ENCODE data around the gene CABYR.
A peak's percentile ranks its signal among the peaks of the same experiment; 100 is the strongest.

CABYR gene, protein sequence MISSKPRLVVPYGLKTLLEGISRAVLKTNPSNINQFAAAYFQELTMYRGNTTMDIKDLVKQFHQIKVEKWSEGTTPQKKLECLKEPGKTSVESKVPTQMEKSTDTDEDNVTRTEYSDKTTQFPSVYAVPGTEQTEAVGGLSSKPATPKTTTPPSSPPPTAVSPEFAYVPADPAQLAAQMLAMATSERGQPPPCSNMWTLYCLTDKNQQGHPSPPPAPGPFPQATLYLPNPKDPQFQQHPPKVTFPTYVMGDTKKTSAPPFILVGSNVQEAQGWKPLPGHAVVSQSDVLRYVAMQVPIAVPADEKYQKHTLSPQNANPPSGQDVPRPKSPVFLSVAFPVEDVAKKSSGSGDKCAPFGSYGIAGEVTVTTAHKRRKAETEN

DNA sequence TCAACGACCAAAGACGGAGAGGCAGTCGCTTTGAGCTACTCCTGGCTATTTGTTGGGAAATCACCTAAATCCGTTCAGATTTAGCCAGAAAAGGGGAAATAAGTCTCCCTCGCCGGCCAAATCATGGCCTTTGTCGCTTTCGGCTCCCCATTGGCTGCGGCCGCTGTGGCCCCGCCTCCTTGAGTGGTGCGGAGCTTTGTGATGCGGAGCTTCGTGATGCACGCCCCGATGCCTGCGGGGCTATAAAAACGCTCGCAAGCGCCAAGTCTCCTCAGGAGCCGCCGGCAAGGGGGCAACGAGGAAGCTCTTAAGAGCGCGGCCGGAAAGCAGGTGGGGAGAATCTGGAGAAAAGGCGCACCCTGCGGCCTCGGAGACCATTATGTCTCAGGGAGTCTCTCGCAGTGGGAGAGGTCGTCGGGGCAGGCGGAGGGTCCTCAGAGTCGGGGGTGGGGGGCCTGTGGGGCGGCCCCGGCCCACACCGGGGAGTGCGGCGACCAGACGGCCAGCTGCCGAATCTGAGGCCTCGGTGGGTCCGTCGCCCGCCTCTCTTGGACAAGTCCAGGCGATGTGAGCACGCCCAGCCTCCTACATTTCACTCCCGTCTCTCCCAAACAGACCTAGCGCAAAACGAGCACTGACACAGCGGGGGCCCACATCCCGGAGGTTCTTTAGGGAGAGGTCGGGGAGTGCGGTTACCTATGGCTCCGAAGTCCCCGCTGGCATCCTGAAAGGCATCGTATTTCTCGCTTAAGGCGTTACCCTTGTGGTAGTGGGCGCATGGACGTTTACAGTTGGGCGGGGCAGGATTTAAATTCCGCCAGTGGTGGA, at the start of gene CABYR:
Gene CABYR (plus strand): TSS at position 274 of the 828 bp plus-strand sequence. CDS start 4,053 bp downstream, outside the sequence.
- TF ChIP-seq, protein P1, sequence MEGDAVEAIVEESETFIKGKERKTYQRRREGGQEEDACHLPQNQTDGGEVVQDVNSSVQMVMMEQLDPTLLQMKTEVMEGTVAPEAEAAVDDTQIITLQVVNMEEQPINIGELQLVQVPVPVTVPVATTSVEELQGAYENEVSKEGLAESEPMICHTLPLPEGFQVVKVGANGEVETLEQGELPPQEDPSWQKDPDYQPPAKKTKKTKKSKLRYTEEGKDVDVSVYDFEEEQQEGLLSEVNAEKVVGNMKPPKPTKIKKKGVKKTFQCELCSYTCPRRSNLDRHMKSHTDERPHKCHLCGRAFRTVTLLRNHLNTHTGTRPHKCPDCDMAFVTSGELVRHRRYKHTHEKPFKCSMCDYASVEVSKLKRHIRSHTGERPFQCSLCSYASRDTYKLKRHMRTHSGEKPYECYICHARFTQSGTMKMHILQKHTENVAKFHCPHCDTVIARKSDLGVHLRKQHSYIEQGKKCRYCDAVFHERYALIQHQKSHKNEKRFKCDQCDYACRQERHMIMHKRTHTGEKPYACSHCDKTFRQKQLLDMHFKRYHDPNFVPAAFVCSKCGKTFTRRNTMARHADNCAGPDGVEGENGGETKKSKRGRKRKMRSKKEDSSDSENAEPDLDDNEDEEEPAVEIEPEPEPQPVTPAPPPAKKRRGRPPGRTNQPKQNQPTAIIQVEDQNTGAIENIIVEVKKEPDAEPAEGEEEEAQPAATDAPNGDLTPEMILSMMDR (IDR thresholded peaks at IDR 0.05; ENCODE audit: borderline replicate concordance, control extremely low read depth, extremely low read depth, insufficient read depth, missing control alignments): no peak
- peak; percentile 83 for DNase-seq (ENCODE audit: low spot score)
- in situ Hi-C loops (cut with MboI; ENCODE audit: low sequenced_read_pairs, unreplicated experiment): no loop called here

GRCh38 chr18:24089076-24089475, 49.8 kb upstream of the CABYR start:
- TF ChIP-seq, protein P1 (IDR thresholded peaks at IDR 0.05; ENCODE audit: borderline replicate concordance, control extremely low read depth, extremely low read depth, insufficient read depth, missing control alignments): no peak
- in situ Hi-C loops (cut with MboI; ENCODE audit: low sequenced_read_pairs, unreplicated experiment): loop anchor here (25.0 kb wide), 1 partner anchor 98 kb away; no protein-coding TSS in a partner anchor
- DNase-seq (ENCODE audit: low spot score): no peak

DNA sequence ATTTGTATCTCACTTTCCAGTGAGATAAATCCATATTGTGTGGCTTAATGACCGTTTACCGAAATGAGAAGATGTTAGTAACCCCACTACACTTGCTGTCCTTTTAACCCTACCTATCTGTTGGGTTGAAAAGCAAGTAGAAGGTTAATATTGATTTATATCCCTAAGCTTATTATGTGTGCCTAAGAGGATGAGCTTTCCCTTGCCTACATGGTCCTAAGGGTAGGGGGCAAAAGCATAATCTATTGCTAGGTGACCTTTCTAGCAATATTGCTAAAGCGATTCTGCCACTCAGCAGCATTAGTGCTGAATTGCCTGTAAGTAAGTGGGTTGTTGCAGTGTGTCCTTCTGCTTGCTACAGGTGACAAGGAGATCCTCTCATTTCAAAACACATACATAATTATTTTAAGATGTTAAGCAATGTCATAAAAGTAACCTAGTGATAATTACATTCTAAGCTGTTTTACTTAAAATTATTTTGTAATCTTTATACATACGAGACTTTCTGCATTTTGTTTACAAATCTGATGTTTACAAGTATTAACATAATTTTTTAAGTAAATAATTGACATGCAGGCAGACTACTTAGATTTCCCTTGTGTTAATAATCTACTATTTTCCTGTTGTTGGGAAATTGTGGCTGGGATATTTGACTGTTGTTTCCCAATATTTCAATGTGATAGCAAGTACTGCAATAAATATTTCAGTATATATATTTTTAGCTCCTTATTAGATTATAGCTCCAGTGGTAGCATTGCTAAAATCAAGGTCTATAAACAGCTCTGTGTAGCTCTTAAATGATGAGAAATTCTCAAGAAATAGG, 49.1 kb upstream of the CABYR start:
- in situ Hi-C loops (cut with MboI; ENCODE audit: low sequenced_read_pairs, unreplicated experiment): loop anchor here (25.0 kb wide), 1 partner anchor 98 kb away; no protein-coding TSS in a partner anchor
- TF ChIP-seq, protein P1 (IDR thresholded peaks at IDR 0.05; ENCODE audit: borderline replicate concordance, control extremely low read depth, extremely low read depth, insufficient read depth, missing control alignments): no peak
- no peak for DNase-seq (ENCODE audit: low spot score)

DNA sequence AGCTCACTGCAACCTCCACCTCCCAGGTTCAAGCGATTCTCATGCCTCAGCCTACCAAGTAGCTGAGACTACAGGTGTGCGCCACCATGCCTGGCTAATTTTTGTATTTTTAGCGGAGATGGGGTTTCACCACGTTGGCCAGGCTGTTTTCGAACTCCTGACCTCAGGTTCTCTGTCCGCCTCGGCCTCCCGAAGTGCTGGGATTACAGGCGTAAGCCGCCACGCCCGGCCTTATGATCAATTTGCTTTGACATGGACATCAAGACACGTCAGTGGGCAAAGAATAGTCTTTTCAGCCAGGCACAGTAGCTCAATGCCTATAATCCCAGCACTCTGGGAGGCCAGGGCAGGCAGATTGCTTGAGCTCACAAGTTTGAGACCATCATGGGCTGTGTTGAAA, 48.0 kb upstream of the CABYR start:
- DNase-seq (ENCODE audit: low spot score): no peak
- in situ Hi-C loops (cut with MboI; ENCODE audit: low sequenced_read_pairs, unreplicated experiment): loop anchor here (25.0 kb wide), 1 partner anchor 96 kb away; no protein-coding TSS in a partner anchor
- TF ChIP-seq, protein P1 (IDR thresholded peaks at IDR 0.05; ENCODE audit: borderline replicate concordance, control extremely low read depth, extremely low read depth, insufficient read depth, missing control alignments): no peak

DNA sequence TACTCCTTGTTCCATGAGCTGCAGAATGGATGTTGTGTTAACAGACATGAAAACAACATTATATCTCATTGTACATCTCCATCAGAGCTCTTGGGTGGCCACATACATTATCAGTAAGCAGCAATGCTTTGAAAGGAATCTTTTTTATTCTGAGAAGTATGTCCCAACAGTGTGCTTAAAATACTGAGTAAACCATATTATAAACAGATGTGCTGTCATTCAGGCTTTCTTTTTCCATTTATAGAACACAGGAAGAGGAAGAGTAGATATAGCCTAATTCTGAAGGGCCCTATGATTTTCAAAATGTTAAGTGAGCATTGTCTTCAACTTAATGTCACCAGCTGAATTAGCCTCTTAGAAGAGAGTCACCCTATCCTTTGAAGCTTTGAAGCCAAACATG, 44.3 kb upstream of the CABYR start:
- no peak for DNase-seq (ENCODE audit: low spot score)
- in situ Hi-C loops (cut with MboI; ENCODE audit: low sequenced_read_pairs, unreplicated experiment): loop anchor here (25.0 kb wide), 1 partner anchor 93 kb away; no protein-coding TSS in a partner anchor

More for the DNA sequence above, 44.3 kb upstream of the CABYR start:
- TF ChIP-seq, protein P1 (IDR thresholded peaks at IDR 0.05; ENCODE audit: borderline replicate concordance, control extremely low read depth, extremely low read depth, insufficient read depth, missing control alignments): no peak
